ENCODE results near the gene GJB2. TPM values are rescaled to one million over a fixed set of nuclear protein-coding genes. Genes with fewer than 3 reads are reported as not detected.

The GJB2 gene
- total RNA-seq, 2 experiments from 2014 or later, result 0.20 to 0.22 TPM

DNA sequence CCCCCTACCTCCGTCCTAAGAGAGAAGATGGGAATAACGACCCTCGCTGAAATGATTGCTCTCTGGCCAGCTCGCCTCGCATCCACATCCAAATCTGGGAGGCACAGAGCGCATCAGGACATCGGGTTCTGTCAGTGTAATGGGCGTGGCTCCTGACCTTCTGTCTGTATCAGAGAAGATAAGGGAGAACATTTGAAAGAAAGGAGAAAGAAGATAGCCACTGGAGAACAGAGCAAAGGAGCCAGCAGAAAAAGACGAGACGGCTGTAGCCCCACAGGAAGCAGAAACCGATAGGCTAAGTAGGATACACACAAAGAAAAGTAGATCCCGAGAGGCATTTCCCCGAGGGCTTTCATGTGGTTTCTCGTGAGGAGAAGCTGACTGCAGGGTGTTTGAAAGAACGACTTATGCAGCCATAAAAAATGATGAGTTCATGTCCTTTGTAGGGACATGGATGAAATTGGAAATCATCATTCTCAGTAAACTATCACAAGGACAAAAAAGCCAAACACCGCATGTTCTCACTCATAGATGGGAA is 14.0 kb upstream of the GJB2 start:
- no peak for ATAC-seq (ENCODE audit: low read depth)
- H3K27me3 Mint-ChIP-seq, result peaks cover 19% of the 10 kb centered on the region
- no peak overlapping the region for H3K27ac Mint-ChIP-seq
- peaks cover 2% of the 10 kb centered on the region for H3K4me1 Mint-ChIP-seq
- H3K9me3 Mint-ChIP-seq, result peaks cover under 1% of the 10 kb centered on the region
- H3K36me3 Mint-ChIP-seq, result peaks cover 2% of the 10 kb centered on the region
- H3K4me3 Mint-ChIP-seq, result no peak overlapping the region
- POLR2A ChIA-PET, result no interaction called here
- no peak for DNase-seq

DNA sequence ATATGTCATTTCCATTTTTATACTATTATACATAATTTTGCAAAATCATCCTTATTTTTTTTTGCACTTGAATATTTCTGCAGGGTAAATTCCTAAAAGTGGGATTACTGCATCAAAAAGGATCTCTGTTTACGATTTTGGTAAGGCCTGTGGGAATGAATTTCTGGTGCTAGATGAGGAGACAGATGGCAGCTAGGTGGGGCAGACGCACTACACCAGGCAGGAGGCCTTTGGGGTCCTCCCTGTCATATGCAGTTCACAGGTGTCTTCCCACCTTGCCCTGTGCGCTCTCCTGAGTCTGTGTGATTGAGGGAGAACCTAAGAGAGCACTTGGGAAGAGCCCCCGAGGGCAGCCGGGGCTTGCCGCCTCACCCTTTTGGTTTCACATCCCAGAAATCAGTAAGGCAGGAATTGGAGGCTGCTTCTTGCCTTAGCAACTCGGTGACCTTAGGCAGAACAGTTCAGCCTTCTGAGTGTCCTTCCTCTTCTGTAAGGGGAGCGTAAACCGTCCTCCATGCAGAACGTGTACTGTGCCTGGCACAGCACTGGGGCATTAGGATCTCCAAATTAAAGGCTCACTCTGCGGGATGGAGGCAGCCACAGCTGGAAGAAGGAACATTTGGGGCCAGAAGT is 13.4 kb upstream of the GJB2 start:
- peaks cover 4% of the 10 kb centered on the region for H3K36me3 Mint-ChIP-seq
- H3K4me3 Mint-ChIP-seq, result no peak overlapping the region
- H3K27ac Mint-ChIP-seq, result no peak overlapping the region
- H3K4me1 Mint-ChIP-seq, result peaks cover 2% of the 10 kb centered on the region
- ATAC-seq (ENCODE audit: low read depth) (no peak), DNase-seq (no peak)
- POLR2A ChIA-PET, result no interaction called here
- H3K9me3 Mint-ChIP-seq, result peaks cover 3% of the 10 kb centered on the region
- peaks cover 20% of the 10 kb centered on the region for H3K27me3 Mint-ChIP-seq

GRCh38 chr13:20198781-20199180 is 6.0 kb upstream of the GJB2 start:
- DNase-seq (no peak), ATAC-seq (ENCODE audit: low read depth) (no peak)
- POLR2A ChIA-PET, result no interaction called here
- Mint-ChIP-seq H3K9me3 (peaks cover 3% of the 10 kb centered on the region), H3K27ac (no peak overlapping the region), H3K27me3 (peaks cover 63% of the 10 kb centered on the region), H3K4me3 (no peak overlapping the region), H3K36me3 (peaks cover 7% of the 10 kb centered on the region), H3K4me1 (peaks cover 16% of the 10 kb centered on the region)

- H3K27ac Mint-ChIP-seq, result no peak overlapping the region
- H3K4me3 Mint-ChIP-seq, result no peak overlapping the region
- ATAC-seq (ENCODE audit: low read depth) (peak; percentile 61), DNase-seq (no peak)
- peaks cover 18% of the 10 kb centered on the region for H3K4me1 Mint-ChIP-seq
- H3K9me3 Mint-ChIP-seq, result peaks cover 3% of the 10 kb centered on the region
- POLR2A ChIA-PET, result interaction anchor here (1.0 kb wide), 1 partner anchor 279 kb away, joined by 5 read pairs; no protein-coding TSS in a partner anchor
- peaks cover 60% of the 10 kb centered on the region for H3K27me3 Mint-ChIP-seq
- peaks cover 5% of the 10 kb centered on the region for H3K36me3 Mint-ChIP-seq
These were observed 4.7 kb upstream of the GJB2 start for GRCh38 chr13:20197361-20197834.

GRCh38 chr13:20195801-20196200 is 3.1 kb upstream of the GJB2 start:
- no peak for DNase-seq
- Mint-ChIP-seq H3K27ac (no peak overlapping the region), H3K9me3 (no peaks in the 10 kb centered on the region), H3K4me1 (peaks cover 18% of the 10 kb centered on the region), H3K27me3 (peaks cover 64% of the 10 kb centered on the region), H3K4me3 (no peak overlapping the region), H3K36me3 (peaks cover 3% of the 10 kb centered on the region)
- ATAC-seq (ENCODE audit: low read depth), result no peak
- POLR2A ChIA-PET, result interaction anchor here (0.6 kb wide), 1 partner anchor 24 kb away, joined by 3 read pairs; no protein-coding TSS in a partner anchor

DNA sequence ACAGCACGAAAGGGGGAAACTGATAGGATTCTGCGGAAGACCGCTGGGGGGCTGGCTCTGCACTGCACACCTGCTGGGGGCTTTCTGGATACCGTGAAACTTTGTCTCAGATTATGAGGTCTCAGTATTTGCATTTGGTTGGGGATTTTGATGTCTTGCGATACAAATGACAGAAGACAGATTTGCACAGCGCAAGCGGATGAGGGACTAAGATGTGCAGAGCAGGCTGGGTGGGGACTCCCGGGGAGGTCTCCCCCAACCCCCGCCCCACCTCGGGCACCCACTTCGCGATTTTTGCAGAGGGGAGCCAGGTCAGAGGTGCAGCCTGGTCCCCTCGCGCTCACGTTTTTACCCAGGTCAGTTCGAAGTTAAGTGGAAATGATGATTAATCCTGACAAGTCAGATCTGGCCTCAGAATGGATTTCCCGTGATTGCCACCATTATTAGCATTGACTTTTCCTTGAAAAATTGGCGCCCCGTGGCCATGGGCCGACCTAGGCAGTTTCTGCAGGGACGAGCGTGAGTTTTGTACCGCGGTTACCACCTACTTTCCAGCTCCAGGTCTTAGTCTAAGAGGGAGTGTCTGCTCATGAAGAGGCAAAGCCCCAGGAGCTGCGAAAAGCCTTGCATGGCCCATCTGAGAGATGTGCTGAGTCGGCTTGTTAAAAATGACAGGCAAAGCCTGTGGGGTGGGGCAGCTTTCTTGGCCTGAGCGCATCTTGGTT is 1.3 kb upstream of the GJB2 start:
- Mint-ChIP-seq H3K4me1 (peaks cover 19% of the 10 kb centered on the region), H3K4me3 (peak overlapping the region; percentile 77), H3K27ac (no peak overlapping the region), H3K27me3 (peaks cover 60% of the 10 kb centered on the region), H3K9me3 (no peaks in the 10 kb centered on the region), H3K36me3 (no peaks in the 10 kb centered on the region)
- DNase-seq (no peak), ATAC-seq (ENCODE audit: low read depth) (no peak)
- POLR2A ChIA-PET, result no interaction called here

GRCh38 chr13:20193162-20193906 is 596 bp upstream of the GJB2 start:
- H3K36me3 Mint-ChIP-seq, result no peaks in the 10 kb centered on the region
- peaks cover 20% of the 10 kb centered on the region for H3K4me1 Mint-ChIP-seq
- peaks cover 60% of the 10 kb centered on the region for H3K27me3 Mint-ChIP-seq
- POLR2A ChIA-PET, result no interaction called here
- no peak overlapping the region for H3K27ac Mint-ChIP-seq
- DNase-seq (no peak), ATAC-seq (ENCODE audit: low read depth) (peak; percentile 16)
- no peaks in the 10 kb centered on the region for H3K9me3 Mint-ChIP-seq
- H3K4me3 Mint-ChIP-seq, result peak overlapping the region; percentile 77

DNA sequence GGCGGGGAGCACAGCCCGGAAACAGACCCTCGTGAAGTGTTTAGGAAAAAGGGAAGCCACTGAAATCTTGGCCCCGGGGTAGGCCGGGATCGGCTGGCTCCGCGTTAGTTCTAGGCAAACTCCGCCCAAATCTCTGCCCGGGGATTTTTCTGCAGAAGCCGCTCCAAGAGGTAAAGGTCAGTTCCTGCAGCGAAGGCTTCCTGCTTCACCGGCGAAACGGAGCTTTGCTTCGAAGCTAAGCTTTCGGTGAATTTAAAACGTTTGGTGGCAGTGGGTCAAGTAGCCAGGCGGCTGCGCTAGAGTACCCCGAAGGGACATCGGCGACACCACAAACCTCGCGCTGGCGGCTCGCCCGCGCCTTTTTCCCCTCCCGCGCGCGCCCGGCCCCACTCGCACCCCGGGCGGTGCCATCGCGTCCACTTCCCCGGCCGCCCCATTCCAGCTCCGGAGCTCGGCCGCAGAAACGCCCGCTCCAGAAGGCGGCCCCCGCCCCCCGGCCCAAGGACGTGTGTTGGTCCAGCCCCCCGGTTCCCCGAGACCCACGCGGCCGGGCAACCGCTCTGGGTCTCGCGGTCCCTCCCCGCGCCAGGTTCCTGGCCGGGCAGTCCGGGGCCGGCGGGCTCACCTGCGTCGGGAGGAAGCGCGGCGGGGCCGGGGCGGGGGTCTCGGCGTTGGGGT is 441 bp downstream of the GJB2 start:
- peaks cover 60% of the 10 kb centered on the region for H3K27me3 Mint-ChIP-seq
- no peak overlapping the region for H3K27ac Mint-ChIP-seq
- no peaks in the 10 kb centered on the region for H3K36me3 Mint-ChIP-seq
- H3K4me1 Mint-ChIP-seq, result peaks cover 20% of the 10 kb centered on the region
- POLR2A ChIA-PET, result no interaction called here
- no peaks in the 10 kb centered on the region for H3K9me3 Mint-ChIP-seq
- no peak for ATAC-seq (ENCODE audit: low read depth)
- DNase-seq, result no peak
- H3K4me3 Mint-ChIP-seq, result peak overlapping the region; percentile 61

DNA sequence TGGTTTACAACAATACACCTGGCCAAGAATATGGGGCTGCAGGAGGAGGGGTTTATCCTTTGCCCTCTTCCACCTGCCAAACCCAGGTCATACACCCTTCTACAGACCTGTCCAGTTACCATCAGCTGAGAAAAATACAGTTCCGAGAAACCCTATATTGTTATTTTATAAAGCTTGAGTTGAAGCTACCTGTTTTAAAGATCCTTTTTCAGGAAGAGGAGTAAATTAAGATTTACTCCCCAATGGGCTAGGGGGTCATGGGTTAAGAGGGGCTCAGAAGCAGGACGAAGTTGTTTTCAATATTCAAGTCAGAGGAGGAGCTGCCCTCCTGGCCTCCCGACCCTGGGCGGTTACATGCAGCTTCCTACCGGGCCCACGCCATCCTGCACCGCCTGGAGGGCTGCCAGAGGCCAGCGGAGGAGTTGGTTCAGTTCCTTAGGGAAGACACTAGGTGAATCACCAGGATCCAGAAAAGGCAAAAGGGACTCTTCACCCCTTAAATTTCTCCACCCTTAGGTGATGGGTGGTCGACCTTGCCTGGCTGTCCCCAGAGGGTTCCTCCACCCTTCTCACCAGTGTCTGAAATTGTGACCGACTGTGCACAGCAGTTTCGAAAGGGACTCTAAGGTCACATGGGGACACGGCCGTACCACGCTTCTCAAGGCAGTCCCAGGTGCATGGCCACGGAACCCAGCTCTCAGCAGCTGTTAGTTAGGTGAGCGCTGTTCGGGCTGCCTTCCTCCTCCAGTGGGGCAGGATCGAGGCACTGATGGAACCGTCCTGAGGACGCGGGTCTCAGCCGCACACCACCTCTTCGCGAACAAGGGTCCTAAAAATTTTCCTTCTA is 1.2 kb downstream of the GJB2 start:
- no peaks in the 10 kb centered on the region for H3K36me3 Mint-ChIP-seq

DNA sequence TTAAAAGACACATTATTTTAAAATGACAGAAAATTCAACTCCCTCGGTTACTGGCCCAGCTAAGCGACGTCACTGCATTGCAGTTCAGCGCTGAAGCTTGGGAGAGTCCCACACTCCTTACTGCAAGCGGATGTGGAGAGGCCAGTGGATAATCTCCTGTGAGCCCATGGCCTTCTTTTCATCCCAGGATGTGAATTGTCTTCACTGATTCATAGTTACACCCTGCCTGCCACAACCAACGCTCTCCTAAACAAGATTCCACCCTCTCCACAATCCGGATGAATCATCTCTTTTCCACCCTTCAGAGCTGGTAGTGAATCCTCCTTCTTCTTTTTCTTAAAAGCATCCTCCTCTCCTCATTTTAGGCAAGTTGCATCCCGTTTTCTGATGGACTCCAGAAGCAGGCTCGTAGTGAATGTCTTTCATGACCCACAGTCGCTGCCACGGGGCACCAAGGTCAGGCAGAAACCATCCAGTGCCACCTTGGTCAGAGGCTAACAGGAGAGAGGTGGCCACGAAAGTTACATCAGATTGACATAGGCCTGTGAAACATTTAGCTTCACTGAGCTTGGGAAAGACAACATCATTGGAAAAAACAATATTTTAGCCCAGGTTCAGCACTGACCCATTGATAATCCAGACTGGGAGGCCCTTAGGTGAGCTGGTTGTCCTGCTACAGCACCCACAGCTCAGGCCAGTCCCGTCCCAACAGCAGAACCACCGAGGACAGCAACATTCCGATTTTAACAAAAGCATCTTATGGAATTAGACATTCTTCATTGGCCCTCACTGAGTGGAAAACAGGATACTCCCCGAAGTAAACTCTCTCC is 2.0 kb downstream of the GJB2 start:
- DNase-seq (no peak), ATAC-seq (ENCODE audit: low read depth) (no peak)
- Mint-ChIP-seq H3K36me3 (no peaks in the 10 kb centered on the region), H3K27me3 (peaks cover 46% of the 10 kb centered on the region), H3K4me3 (no peak overlapping the region), H3K27ac (no peak overlapping the region), H3K9me3 (no peaks in the 10 kb centered on the region), H3K4me1 (peaks cover 16% of the 10 kb centered on the region)
- POLR2A ChIA-PET, result no interaction called here

More for the DNA sequence above, 1.2 kb downstream of the GJB2 start:
- POLR2A ChIA-PET, result no interaction called here
- H3K4me1 Mint-ChIP-seq, result peaks cover 16% of the 10 kb centered on the region
- no peak overlapping the region for H3K27ac Mint-ChIP-seq
- no peak for DNase-seq
- no peak for ATAC-seq (ENCODE audit: low read depth)
- H3K4me3 Mint-ChIP-seq, result peak overlapping the region; percentile 61
- H3K27me3 Mint-ChIP-seq, result peaks cover 53% of the 10 kb centered on the region
- no peaks in the 10 kb centered on the region for H3K9me3 Mint-ChIP-seq

DNA sequence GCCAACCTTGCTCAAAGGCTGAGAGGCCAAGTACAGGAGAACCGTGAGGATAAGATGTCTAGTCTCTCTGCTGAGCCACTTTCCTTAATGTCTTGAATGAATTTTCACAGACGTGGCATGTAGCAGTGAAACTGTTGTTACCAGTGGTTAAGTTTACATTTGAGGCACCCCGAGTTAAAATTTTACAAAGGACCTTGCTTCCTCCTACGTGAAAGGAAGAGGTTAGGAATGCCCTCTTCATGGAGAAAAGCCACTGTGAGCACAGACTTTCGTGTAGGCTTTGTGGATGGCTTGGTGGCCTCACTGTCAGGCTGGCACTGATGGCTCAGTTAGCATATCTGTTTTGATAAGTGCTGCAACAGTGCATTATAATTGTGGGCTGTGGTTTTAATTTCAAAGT is 2.7 kb downstream of the GJB2 start:
- H3K27ac Mint-ChIP-seq, result no peak overlapping the region
- no peak for ATAC-seq (ENCODE audit: low read depth)
- H3K27me3 Mint-ChIP-seq, result peaks cover 40% of the 10 kb centered on the region
- H3K36me3 Mint-ChIP-seq, result no peaks in the 10 kb centered on the region
- peaks cover 16% of the 10 kb centered on the region for H3K4me1 Mint-ChIP-seq
- H3K4me3 Mint-ChIP-seq, result no peak overlapping the region
- POLR2A ChIA-PET, result no interaction called here
- DNase-seq, result no peak
- no peaks in the 10 kb centered on the region for H3K9me3 Mint-ChIP-seq

Data from activated naive CD8-positive, alpha-beta T cell treated with anti-CD3 and anti-CD28 coated beads, Interleukin-2, amount 10 ng/mL, durations not matched to agents 7 days and 5 days (primary cell).